Measurements from ENCODE around the gene TBRG1.
A peak's percentile ranks its signal among the peaks of the same experiment; 100 is the strongest.

The TBRG1 gene

GRCh38 chr11:124658986-124659385, 36.3 kb downstream of the TBRG1 start:
- DNase-seq (ENCODE audit: low read depth in 2 of 2): no peak

DNA sequence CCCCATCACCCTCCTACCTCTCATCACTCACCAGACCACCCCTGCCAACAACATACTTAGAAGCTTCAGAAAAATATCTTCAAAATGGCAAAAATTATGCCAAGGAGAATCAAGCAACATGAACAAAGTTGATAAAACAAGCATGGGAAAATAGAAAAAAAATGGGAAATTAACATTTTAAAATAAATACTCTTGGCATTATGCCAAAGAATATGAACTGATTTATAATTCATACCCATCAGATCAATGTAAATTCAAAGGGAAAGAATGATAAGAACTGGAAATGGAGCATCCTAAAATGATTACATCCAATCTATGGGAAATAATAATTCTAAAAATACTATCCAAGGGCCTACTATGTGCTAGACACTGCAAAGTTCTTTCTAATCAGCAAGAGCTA, 38.9 kb downstream of the TBRG1 start:
- no peak for DNase-seq (ENCODE audit: low read depth in 2 of 2)

DNA sequence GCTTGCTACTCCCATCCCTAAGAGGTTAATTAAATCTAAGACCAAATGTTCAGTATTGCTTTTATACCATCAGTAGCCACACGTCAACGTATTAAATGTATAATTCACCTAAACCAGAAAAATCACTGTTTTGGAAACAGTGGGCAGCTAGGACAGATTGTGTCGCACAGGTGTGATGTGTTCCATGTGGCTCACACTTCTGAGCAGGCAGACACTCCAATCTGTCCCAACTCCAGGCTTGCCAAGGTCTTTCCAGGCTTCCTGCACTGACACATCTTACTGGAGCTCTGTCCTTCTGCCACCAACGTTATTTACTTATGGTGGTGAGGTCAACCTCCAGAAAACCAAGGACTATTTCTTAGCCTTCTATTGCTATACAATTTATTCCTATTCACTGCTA, 39.4 kb downstream of the TBRG1 start:
- no peak for DNase-seq (ENCODE audit: low read depth in 2 of 2)

DNA sequence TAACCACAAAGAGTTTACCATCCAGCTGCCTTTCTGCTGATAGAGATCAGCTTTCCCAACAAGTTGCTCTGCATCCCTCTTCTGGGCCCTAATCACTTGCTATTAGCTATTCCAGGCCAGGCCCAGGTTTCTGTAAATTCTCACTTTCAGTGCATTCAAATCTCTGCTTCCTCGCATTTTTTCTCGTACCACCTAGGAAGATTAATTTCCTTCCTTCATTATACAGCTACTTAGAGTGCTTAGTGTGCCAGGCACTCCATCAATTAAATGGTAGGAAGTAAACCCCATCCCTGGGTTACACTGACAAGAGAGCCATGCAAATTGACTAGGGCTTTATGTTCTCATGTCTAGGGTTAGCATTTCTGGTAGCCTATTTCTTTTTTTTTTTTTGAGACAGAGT, 41.2 kb downstream of the TBRG1 start:
- DNase-seq (ENCODE audit: low read depth in 2 of 2): no peak

GRCh38 chr11:124667601-124668000, 44.9 kb downstream of the TBRG1 start:
- DNase-seq (ENCODE audit: low read depth in 2 of 2): no peak

DNA sequence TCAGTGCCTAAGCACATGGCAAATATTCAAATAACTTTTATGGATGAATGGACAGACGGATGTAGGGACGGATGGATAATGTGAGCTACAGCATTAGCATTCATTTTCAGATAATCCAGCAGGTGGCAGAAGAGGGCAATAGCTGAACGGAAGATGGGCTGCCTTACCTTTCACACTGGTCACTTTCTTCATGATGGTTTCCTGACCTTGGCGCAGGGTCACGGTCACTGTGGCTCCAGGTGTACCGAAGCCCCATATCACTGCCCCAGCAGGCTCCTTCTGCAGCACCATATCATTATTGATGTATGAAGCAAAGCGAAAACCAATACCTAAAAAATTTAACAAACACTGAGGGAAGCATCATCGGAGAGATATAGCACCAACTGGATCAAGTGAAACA, 46.5 kb downstream of the TBRG1 start:
- peak in 1 of 2 donors; percentile 19 for DNase-seq (ENCODE audit: low read depth in 2 of 2)

DNA sequence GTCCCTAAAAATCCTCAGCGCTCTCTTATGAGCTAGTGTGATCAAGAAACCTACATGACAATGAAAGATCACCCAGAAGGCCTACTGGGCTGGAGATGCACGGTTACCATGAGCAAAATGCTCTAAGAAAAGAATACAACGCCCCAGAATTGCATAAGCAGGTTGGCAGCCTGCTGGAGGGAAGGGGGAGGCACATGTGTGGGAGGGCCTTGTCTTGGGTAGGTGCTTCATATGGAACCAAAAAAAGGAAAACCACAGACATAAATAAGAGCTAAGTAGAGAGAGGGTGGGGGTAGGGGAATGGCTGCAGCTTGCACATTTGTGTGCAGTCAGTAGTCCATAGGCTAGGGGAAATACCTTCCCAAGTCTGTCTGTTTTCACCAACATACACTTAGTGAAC, 48.1 kb downstream of the TBRG1 start:
- DNase-seq (ENCODE audit: low read depth in 2 of 2): no peak

DNA sequence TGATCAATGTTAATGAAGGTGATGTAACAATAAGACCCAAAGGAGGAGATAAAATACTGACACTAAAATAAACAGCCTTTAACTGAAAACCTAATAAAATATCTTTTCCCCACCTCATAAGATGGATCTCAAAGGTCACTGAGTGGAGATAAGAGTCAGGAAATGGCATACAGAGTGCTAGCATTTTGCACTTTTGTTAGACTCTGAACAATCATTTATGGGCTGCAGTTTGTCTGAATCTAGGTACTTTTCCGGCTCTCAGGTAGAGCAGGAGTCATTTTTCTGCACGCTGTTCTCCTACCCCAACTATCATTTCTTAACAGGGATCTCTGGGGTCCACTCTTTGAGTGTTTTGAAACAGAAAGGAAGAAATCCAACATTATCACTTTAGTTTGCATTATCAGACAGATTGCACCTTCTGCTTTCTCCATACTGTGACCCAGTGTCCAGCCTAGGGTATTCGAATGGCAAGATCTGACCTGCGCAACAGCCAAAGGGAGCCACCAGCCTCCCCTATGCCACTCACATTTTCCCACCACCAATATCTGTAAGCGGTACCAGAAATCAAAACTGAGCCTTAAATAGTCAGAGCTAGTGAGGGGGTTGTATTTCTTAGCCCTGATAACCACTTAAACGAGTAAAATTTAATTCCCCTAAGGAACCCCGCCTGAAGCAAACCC, 50.0 kb downstream of the TBRG1 start:
- no peak for DNase-seq (ENCODE audit: low read depth in 2 of 2)

DNA sequence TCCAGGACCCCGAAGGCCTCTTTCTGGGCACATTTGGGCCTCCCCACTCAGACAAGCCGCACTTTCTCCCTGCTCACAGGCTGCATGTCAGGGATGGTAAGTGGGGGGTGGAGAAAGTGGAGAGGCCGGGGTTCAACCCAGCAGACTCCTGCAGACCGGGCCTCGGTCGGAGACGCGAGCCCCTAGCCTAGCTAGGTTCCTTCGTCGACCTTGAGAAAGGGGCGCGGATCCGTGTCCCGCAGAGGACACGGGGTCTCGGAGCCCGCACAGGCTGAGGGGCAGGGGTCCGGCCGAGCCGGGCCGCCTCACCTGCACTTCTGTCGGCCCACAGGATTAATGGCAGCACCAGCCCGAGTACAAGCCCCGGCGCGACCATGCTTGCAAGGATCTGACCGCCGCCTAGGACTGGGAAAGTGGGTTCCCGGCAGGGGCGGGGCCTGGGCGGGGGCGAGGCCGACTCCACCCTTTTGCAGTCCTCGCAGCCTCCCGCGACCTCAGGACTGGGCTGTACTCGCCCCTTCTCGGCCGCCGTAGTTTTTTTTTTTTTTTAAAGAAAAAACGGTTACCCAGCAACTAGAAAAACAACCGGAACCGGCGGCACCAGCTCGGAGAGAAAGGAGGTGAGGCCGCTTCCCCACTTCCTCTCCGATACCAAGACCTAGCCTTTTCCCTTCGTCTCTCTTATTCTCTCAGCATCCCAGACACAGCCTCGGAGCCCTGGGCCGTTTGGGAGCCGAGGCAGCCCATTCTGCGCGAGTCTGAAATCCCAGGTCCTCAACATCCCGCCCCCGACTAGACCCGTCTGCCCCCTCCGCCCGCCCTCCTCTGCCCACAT, 50.9 kb downstream of the TBRG1 start, which contains the start of the genes SIAE and SPA17:
Gene SIAE, minus strand, starts transcription at position 407 of the 835 bp plus-strand sequence. Its CDS starts 31 bp downstream, at position 376.
Gene SPA17, plus strand, starts transcription at position 572 of the 835 bp plus-strand sequence. CDS start 1,361 bp downstream, outside the sequence.
- peak; percentile 64 to 66 for DNase-seq (ENCODE audit: low read depth in 2 of 2)

DNA sequence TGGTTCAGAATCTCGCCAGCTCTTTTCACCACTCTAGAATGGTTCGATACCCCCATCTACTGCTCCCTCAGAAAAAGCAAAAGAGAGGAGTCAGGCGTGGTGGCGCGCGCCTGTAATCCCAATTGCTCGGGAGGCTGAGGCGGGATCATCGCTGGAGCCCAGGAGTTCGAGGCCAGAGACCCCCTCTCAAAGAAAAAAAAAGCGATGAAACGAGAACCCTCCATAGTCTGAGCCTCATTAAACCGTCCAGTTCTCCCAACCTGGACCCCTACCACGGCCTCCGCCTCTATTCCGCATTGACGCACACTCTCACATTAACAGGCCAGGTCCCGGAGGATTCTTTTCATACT, 51.5 kb downstream of the TBRG1 start:
- DNase-seq (ENCODE audit: low read depth in 2 of 2): no peak

- no peak for DNase-seq (ENCODE audit: low read depth in 2 of 2)
Observed at GRCh38 chr11:124674571-124674970, 51.9 kb downstream of the TBRG1 start.

DNA sequence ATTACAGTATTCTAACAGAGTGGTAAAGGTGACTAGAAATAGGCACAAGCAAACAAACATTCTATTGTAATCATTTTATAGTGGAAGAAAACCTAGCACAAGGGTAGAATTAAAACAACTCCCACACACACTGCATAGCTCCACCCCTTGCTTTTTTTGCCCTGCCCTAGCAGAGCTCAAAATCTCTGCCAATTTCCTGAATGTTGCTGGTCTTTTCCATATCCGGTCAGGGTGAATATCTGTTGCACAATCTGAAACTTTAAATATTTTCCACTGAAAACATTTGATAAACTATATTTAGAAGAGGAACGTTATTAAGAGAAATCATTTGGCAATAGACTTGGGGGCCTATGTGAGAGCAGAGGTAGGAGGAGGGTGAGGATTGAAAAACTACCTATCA, 53.7 kb downstream of the TBRG1 start:
- DNase-seq (ENCODE audit: low read depth in 2 of 2): no peak

DNA sequence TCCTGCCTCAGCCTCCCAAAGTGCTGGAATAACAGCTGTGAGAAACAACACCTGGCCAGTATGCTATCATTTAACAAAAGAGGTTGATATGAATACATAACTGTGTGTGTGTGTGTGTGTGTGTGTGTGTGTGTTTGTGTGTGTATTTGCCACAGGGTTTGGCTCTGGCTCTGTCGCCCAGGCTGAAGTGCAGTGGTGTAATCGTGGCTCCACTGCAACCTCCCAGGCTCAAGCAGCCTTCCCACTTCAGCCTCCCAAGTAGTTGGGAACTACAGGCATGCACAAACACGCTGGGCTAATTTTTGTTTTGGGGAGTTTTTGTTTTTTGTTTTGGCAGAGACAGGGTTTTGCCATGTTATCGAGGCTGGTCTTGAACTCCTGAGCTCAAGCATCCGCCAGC, 55.8 kb downstream of the TBRG1 start:
- no peak for DNase-seq (ENCODE audit: low read depth in 2 of 2)

GRCh38 chr11:124681421-124681820, 58.8 kb downstream of the TBRG1 start:
- no peak for DNase-seq (ENCODE audit: low read depth in 2 of 2)

- DNase-seq (ENCODE audit: low read depth in 2 of 2): no peak
Observed at GRCh38 chr11:124682443-124682842, 59.8 kb downstream of the TBRG1 start.
